Fibroblast of villous mesenchyme (primary cell): ENCODE data around the gene KRT13. TPM values are rescaled to one million over a fixed set of nuclear protein-coding genes. Genes with fewer than 3 reads are reported as not detected.

Source experiments
- DNase-seq: peaks from one replicate; pipeline ENCODE4 v3.0.0-alpha.2; 2010; ENCODE audit warnings: low read depth
- H3K4me3 ChIP-seq: 2 replicates; pipeline ENCODE4 v1.5.1; 2011; ENCODE audit warnings: low read depth, mild to moderate bottlenecking, low read length
- total RNA-seq: library from RNA; depleted of rRNA; stranded (reverse); fragments of >200 nt; gene quantifications from 2 replicates; pipeline ENCODE4 v1.2.3, GENCODE V29; 2012
- TF ChIP-seq, protein P1 (sequence below): IDR thresholded peaks from 2 replicates; pipeline ENCODE4 v1.5.1; 2012; ENCODE audit warnings: low read depth, mild to moderate bottlenecking, low read length; ENCODE audit not compliant: insufficient read depth

KRT13 gene
- not detected in 2 replicates for total RNA-seq

DNA sequence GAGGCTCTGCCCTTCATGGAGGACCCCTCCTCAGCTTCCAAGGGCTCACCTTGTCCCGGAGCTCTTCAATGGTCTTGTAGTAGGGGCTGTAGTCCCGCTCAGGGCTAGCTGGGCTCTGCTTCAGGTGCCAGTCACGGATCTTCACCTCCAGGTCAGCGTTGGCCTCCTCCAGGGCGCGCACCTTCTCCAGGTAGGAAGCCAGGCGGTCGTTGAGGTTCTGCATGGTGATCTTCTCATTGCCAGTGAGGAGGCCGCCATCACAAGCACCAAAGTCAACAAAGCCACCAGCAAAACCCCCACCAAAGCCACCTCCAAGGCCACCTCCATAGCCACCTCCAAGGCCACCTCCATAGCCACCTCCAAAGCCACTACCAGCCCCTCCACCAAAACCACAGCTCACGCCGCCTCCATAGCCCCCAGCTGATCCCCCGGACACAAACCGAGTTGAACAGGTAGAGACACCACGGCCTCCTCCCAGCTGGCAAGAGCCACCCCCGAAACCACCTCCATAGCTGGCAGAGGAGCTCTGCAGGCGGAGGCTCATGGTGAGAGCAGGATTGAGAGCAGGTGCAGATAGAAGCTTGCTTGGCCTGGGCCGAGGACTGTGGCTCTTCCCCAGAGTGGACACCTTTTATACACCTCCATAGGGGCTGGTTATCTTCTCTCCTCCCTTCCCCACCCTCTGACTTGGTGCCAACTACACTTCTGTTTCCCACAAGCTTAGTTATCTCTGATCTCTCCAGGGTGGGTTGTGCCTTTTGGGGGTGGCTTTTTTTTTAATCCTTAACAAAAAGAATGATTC is at the start of gene KRT13:
Gene KRT13 (minus strand): TSS at position 606 of the 802 bp plus-strand sequence. CDS start 62 bp downstream, at position 544.
- no peak for DNase-seq
- H3K4me3 ChIP-seq = no peak within 1 kb of the TSS
- TF ChIP-seq, protein P1, sequence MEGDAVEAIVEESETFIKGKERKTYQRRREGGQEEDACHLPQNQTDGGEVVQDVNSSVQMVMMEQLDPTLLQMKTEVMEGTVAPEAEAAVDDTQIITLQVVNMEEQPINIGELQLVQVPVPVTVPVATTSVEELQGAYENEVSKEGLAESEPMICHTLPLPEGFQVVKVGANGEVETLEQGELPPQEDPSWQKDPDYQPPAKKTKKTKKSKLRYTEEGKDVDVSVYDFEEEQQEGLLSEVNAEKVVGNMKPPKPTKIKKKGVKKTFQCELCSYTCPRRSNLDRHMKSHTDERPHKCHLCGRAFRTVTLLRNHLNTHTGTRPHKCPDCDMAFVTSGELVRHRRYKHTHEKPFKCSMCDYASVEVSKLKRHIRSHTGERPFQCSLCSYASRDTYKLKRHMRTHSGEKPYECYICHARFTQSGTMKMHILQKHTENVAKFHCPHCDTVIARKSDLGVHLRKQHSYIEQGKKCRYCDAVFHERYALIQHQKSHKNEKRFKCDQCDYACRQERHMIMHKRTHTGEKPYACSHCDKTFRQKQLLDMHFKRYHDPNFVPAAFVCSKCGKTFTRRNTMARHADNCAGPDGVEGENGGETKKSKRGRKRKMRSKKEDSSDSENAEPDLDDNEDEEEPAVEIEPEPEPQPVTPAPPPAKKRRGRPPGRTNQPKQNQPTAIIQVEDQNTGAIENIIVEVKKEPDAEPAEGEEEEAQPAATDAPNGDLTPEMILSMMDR = no peak

DNA sequence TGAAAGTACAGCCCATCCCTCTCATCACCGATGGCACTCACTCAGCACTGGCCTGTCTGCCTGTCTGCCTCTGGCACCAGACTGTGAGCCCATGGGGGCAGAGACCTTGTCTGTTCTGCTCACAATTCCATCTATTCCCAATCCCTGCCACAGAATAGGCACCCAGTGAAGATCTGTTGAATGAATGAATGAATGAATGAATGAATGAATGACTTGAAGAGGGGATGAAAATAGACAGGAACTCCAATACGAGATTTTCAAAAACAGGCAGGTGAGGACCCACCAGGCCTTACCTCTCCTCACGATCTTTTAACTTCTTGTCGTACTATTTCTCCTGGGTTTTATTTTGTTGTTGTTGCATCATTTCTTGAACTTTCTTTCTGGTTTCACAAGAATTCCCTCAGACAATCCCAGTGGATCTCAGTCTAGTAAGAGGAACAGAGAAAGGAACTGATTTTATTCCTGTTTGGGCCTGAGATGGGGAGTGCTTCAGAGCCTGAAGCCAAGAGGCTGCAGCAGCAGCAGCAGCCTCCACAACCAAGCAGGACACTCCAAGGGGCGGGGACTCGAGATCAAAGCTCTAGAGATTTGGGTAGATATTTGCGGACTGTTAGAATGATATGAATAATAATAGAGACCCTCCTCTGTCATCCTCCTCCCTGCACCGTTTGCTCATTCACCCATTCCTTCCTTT is 48.7 kb upstream of the KRT13 start:
- peak; percentile 2 for DNase-seq
- TF ChIP-seq, protein P1 = no peak

DNA sequence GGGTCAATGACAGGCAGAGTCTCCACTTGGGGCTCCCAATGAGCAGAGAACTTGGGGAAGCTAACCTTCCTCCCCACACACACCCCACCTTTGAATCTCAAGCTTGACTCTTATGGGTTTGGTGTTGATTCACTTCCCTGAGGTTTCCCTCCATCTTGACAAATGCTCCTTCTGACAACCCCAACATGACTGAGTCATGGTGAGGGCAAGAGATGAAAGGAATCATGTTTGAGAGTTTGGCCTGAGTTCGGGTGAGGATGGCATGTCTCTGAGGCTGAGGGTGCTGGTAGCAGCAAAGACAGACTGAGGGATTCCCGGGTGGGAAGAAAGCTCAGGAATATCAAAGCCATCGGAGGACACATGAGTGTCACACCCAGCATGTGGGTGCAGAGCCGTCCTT is 47.8 kb upstream of the KRT13 start:
- DNase-seq = no peak
- H3K4me3 ChIP-seq = no peak overlapping the region
- TF ChIP-seq, protein P1 = no peak

More for the DNA sequence above, 48.7 kb upstream of the KRT13 start:
- H3K4me3 ChIP-seq = no peak overlapping the region

DNA sequence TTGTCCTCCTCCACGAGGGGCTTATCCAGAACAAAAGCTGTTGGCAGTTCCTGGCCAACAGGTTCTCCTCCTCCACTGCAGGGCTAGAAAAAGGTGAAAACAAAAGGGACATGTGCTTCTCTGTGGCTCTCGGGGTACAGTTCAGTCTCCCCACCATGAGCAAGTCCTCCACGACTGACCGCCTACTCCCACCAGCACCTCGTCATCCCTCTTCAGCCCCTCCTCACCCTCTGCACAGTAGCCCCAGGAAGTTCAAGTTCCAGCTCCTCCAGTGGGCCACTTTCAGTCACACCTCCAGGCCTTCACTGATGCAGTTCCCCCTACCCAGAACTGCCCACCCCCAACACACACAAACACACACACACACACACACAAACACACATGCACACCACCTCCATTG is 47.0 kb upstream of the KRT13 start:
- H3K4me3 ChIP-seq = no peak overlapping the region
- TF ChIP-seq, protein P1 = no peak
- DNase-seq = no peak

DNA sequence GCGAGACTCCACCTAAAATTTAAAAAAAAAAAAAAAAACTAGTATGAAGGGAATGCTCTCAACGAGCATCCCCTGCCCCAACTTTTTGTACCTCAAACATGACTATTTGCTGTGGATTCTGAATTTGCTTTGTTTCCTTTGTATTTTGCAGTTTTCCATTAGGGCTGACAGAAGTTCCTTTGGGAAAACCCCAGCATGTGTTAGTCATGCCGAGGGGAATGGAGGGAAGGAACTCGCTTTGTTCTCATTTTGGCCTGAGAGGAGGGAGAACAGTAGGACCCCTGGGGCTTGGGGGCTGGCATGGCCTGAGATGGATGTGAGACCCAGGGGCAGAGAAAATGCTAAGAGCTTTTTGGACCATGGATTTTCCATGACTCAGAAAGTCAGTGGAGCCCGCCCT is 46.0 kb upstream of the KRT13 start:
- no peak for DNase-seq
- TF ChIP-seq, protein P1 = no peak
- H3K4me3 ChIP-seq = no peak overlapping the region

DNA sequence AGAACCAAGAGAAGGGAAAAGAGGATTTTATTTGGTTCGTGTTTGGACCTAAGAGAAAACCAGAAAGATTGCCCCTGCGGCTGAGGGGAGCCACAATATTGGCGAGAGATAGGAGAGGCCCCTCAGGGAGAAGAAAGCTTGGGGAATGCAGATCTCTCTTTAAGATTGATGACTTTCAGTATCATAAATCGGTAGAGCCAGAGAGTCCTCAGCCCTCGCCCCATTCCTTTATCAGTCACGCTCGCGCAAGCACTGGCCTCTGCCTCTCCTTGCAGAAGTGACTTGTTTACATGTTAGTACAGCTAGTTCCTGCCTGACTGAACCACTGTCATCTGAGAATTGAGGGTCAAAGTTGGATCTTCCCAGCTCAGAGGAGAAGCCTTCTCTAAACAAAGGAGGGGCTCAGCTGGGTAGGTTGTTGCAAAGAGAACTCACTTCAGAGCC is 44.2 kb upstream of the KRT13 start:
- TF ChIP-seq, protein P1 = no peak
- H3K4me3 ChIP-seq = no peak overlapping the region
- peak; percentile 67 for DNase-seq
